ENCODE measurements around the gene BMP7.

BMP7 gene

DNA sequence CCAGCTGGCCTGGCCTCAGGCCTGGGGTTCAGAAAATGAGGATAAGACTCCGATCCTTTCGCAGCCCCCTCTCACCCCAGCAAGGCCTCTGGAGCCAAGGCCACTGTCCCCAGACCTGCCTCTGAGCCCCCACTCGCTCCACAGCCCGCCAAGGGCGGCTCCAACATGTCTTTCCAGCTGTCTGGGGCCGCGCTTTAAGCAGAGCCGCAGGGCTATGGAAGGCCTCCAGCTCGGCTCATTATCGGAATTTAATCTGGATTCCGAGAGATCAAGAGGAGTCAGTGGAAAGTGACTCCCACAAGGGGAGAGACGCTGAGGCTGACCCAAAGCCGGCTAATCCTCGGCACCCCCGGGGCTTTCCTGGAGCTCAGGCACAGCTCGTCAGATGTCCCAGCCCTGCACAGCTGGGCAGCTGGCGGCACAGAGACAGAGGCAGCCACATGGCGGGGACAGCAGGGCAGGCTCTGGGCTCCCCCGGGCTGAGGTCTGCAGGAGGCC, 41.8 kb downstream of the BMP7 start:
- no peak for DNase-seq

DNA sequence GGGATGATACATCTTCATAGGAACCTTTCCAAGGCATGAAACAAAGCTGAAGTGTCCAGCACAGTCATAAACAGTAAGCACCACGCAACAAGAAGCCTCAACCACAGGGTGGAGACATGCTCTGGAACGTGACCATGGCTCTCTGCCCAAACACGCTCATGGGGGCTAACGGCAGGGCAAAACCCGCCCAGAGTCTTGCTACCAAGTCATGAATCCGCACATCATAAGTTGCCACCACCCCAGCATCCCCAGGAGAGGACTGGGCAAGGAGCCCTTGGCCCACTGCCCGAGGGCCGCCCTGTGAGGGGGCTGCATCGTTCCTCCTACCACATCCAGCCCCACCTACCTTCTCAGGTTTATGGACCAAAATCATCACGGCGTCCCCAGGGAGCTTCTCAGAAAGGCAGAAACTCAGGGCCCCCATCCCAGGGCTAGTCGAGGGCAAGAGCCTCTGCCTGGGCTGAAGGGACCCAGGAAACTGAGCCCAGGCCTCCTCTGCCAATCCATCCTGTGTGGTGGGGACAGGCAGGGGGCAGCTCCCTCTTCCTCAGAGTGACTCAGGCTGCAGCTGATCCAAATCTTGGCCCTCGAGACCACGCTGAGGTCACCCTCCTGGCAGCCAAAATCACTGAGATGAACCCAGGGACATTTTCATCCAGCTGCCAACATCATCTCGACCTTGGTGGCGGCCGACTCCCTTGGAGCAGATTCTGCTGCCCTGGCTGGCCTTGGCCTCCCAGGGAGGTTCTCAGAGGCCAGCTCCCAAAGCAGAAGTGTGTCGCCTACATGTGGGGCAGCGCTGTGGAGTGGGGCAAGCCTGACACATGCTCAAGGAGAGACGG, 42.6 kb downstream of the BMP7 start:
- no peak for DNase-seq

DNA sequence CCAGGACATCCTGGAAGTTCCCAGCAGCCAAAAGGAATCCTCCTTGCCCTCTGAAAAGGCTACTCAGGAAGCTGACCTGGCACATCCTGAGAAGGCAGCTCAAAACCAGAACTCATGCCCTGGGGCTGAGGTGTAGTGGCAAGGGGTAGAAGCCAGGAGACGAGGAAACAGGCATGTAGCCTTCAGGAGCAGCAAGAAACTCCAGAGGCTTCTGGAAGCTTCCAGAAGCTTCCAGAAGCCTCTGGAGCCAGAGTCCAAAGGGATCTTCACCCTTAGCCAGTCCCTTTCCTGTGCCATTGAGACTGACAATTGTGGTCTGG, 43.9 kb downstream of the BMP7 start:
- peak in 1 of 3 experiments; percentile 5 for DNase-seq

DNA sequence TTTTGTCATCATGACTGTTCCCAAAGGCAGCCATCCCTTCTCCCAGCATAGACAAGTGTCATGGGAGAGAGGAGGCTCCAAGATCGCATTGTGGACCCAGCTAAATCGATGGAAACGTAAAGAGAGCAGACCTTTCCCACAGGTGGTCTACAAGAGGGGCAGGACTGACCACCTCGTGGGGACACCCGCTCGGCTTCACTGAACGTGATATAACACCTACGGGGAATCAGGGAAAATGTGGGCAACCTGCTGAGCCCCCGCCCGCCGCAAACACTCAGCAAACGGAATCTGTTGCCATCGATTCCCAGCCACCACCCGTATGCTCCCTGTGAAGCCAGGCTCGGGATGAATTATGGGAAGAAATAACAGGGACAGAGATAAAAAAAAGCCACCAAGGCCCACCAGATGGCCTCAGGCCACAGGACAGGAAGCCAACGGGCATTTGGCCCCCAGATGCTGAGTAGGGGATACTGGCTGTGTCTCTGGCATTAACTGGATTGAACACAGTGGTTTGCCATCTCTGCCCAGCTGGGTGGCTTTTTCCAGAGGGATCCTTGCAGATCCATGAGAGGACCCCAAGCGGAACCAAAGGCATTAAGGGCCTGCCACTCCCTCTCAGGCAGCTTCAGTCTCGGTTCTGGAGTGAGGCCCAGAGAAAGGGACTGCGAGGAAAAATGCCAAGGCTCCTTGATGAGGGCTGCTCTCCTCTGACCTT, 44.4 kb downstream of the BMP7 start:
- DNase-seq = no peak

DNA sequence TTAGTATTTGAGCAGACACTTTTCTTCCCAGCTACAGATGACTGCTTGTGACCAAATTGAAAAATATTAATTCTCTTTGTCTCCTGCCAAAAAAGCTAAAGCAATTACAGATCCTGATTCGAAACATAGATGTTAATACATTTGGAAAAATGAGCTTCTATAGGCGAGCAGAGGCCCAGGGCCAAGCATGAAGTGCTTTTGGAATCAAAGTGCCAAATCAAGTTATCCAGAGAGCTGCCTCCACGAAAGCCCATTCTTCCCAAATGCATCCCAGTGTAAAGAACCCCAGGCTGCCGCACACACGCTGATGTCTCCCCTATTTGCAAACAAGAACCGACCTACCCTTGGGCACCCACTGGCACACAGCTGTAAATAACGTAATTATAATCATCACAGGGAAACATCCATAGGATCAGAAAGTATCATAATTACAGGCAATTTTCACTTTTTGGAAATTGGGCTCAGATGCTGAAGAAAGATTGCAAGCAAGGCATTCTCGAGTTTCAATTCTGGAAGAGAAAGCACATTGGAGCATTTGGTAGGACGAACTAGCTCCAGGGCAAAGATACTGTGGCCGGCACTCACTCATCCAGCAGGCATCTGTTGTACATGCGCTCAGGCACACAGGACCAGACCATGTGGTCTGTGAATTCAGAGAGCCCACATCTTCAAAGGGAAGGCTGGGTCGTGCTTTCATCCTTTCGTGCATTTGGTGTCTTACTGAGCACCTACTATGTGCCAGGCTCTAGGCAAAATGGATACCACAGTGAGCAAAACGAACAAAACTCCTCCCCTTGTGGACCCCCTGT, 45.9 kb downstream of the BMP7 start:
- no peak for DNase-seq

DNA sequence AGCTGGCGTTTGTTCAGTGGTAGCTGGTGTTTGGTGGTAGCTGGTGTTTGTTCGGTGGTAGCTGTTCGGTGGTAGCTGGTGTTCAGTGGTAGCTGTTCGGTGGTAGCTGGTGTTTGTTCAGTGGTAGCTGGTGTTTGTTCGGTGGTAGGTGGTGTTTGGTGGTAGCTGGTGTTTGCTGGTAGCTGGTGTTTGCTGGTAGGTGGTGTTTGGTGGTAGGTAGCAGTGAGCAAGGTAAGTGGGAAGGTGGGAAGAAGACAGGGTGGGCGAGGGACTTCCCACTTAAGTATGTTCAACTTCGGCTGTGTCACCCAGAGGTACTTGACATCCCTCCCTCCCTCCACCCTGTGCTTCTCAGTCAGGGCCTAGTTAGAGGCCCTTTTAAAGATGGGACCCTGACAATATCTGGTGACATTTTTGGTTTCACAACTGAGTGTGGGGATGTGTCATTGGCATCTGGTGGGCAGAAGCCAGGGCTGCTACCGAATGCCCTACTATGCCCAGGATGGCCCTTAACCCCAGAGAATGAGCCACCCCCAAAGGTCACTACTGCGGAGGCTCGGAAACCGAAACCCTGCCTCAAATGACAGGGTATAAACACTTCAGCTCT, 47.3 kb downstream of the BMP7 start:
- DNase-seq = no peak

DNA sequence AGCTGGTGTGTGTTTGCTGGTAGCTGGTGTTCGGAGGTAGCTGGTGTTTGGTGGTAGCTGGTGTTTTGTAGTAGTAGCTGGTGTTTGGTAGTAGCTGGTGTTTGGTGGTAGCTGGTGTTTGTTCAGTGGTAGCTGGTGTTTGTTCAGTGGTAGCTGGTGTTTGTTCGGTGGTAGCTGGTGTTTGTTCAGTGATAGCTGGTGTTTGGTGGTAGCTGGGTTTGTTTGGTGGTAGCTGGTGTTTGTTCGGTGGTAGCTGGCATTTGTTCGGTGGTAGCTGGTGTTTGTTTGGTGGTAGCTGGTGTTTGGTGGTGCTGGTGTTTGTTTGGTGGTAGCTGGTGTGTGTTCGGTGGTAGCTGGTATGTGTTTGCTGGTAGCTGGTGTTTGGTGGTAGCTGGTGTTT, 48.0 kb downstream of the BMP7 start:
- DNase-seq = no peak

DNA sequence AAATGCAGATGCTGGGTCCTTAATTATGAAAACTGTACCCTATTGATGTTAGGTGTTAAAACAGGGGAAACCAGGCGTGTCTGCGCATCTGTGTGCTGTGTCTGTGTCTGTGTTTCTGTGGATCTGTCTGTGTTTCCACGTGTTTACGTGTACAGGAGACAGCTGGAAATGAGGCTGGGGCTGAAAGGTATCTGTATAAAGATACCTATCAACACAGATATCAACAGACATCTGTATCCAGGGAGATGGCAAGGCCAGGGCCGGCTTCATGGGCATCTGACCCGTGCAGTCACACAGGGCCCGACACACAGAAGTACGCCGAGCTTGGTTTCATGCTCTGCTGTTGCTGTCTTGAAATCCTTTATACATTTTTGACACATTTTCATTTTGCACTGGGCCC, 48.6 kb downstream of the BMP7 start:
- no peak for DNase-seq

DNA sequence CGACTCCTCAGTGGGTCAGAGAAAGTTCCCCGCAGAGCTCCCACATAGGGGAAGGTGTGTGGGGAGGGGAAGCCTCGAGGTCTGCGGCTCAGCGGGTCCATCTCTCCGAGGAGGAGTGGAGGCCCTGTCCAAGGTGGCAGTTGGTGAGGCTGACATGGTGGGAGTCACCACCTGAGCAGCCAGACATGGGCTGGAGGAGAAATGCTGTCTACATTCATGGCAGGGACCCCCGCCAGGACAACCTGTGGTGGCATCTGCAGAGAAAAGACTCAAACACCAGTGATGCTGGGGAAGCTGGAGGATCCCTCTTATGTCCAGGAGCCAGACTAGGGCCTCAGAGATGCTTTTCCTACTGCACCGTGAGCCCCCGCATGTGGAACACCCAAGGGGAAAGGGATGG, 49.8 kb downstream of the BMP7 start:
- no peak for DNase-seq

DNA sequence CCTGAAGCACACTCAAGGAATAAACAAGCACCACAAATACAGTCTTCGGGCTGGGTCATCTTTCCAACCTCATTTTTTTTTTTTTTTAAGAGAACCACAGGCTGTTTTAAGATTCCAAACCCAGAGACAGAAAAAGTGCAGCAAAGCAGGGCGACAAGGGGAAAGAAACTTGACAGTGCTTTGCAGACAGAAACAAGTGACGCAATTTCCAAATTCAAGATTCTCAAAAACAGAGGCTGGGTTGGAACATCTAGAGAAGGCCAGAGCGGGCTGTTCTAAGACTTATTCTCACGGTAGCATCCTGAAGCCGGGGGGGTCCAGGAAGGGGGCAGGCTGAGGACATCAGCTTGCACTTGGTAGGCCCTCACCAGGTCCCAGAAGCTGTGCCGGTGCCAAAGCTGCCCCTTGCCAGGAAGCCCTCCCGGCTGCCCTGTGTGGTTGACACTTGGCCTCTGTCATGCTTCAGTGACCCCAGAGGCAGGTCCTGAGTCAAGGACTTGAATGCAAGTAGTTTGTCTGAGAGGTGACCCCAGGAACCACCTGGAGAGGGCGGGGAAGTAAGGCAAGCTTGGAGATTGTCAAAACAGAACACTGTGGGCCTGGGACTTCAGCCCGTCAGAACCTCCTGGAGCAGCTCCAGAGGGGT, 50.5 kb downstream of the BMP7 start:
- no peak for DNase-seq

DNA sequence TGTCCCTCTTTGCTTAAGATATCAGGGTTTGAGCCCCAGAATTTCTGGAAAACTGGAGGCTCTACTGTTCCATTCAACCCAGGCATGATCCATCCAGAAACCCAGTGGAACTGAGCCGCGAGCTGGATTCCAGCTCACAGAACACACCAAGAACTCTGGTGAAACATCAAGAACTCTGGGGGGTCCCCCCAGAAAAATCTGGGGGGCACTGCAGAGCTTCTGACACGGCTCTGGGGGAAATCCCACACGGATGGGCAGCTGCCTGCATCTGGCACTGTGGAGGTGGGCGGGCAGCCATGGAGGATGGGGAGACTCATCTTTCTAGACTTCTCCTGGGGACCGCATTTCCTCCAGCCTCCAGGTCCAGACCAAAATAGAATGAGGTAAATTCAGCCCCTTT, 51.0 kb downstream of the BMP7 start:
- DNase-seq = no peak

DNA sequence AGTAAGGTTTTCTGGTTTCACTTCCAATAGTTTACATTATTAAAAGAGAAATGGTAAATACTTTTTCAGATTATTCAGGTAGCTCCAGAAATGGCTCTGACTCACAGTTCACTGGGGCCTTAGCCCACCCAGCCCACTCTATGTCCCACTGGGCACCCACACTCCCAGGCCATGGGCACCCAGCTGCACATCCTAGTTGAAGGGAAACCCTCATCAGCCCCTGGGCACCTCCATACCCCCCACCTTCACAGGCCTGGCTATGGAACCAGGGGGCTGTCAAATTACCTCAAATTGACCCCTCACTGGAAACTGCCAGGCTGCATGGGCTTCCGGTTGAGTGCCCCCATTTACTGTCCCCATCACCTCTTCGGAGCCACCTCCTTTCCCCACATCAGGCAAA, 51.5 kb downstream of the BMP7 start:
- DNase-seq = no peak

DNA sequence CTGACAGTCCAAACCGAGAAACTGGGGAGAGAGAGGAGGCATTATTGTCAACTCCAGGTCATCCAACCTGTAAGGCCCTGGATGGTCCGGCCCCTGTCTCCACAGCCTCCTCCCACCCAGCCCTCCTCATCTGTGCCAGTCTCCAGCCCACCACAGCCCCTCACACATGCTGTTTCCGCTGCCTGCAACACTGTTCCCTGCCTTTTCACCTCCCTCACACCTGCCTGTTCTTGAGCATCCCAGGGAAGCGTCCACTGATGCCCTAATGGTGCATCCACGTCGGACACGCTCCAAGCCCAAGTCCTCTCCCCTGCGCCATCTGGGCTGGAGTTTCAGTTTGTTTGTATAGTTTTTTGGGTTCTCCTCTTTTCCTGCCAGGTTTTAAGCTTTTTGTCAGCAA, 52.0 kb downstream of the BMP7 start:
- no peak for DNase-seq

DNA sequence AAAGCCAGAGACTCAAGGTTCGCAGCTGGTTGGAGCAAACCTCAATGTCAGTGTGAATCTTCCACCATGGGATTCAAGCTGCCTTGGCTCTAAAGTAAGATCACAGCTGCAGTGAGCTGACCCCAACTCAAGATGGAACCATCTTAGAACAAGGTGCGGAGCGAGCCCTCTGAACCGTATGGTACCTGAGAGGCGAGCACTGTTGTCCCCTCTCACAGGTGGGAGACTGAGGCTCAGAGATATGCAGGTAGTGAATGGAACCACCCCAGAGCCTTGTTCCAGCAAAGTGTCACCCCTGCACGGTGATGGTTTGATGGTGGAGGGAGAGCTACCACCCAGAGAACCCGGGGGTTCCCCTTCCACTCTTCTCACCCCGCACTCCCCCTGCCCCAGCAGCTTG, 52.5 kb downstream of the BMP7 start:
- no peak for DNase-seq

DNA sequence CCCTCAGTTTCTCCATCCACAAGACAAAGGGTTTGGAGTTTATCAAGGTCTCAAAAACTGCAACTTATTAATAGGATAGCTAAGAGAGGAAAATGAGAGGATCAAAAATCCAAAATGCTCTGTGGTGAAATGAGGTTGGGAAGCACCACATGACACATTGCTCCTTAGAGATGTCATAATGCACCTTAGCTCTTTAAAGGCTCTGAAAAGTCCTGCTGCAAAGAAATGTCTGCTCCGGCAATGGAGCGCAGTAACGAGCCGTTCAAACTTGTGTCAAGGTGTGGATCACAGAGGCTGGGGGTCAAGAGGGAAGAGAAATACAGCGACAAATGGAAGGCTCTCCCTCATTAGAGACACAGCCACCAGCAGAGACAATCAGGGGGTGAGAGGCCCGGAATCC, 53.1 kb downstream of the BMP7 start:
- no peak for DNase-seq

DNA sequence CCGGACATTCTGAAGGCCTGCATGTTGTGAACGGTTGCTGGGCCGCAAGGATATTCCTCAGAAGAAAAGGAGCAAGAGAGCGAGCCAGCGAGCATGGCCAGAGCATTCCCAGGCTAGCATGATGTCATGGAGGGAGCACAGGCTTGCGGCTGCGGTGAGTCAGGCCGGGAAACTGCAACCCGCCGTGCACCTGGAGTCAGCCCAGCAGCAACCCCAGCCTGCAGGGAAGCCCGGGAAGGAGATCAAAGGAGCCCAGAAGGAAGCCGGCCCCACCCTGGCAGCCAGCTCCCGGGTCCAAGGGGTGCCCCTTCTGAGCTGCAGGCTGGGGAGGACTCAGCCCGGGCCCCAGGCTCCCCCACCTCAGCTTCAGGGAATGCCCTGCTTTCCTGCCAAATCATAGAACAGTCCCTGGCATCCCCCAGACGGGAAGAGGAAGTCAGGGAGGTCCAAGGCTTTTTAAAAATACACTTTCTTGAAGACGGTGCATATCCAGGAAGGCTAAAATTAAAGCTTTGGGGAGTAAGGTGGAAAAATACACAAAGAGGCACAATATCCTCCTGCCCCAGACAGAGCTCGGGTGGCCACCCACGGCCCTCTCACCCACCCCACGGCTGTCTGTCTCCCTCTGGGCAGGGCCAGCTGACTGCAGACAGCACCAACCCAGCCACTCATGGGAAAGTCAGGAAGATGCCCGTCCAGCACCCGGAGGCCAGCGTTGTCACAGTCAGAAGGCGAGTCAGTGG, 53.7 kb downstream of the BMP7 start:
- peak in 2 of 3 experiments; percentile 69 to 80 for DNase-seq

DNA sequence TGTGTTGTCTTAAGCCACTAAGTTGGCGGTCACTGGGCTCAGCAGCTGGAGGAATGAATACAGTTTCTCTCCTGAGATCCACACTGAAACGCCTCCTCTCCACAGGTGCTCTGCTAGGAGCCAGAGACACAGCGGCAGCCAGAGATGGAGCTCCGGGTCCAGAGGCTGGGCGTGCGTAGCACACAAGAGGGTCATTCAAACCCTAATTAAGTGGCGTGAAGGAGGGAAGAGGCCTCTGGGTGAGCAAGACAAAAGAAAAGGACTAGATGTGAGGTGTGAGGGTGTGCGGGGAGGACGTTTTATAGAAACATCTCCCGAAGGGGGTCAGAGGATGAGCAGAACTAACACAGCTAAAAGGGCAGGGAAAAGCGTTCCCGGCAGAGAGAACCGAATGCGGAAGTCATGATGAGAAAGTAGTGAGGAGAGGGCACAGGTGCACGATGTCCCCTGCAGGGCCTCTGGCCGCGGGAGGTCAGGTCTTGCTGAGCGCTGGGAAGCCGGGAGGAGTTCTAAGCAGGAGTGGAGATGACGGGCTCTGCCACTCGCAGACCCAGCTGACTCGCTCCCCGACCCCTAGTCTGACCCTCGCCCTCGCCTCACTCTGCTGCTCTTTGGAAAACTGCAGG, 54.4 kb downstream of the BMP7 start:
- peak; percentile 57 to 88 (median 70) for DNase-seq

DNA sequence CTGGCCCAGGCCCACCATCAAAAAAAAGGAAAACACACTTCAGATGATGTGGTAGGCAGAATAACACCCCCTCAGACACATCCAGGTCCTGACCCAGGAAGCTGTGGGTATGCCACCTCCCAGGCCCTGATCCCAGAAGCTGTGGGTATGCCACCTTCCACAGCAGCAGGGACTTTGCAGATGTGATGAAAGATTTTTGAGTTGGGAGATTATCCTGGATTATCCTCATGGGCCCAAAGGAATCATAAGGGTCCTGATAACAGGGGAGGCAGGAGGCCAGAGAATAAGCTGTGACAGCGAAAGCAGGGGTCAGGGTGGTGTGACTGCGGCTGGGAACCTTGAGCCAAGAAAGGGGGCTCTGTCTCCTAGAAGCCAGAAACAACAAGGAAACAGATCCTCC, 55.0 kb downstream of the BMP7 start:
- DNase-seq = no peak

DNA sequence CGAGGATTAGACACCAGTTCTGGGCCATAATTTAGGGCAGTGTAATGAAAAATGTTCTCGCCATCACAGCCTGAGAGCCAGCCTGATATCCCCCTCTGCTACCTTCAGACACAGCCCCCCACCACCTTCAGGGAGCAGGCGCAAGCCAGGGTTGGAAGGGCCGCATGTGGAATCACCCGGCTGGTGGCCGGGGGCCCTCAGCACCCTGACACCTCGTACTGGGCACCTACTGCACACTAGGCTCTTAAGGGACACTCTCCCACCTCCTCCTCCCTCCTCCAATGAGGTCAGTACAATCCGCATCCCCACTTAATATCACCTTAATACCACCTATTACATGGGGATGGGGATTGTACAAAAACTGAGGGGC, 55.5 kb downstream of the BMP7 start:
- DNase-seq = no peak

DNA sequence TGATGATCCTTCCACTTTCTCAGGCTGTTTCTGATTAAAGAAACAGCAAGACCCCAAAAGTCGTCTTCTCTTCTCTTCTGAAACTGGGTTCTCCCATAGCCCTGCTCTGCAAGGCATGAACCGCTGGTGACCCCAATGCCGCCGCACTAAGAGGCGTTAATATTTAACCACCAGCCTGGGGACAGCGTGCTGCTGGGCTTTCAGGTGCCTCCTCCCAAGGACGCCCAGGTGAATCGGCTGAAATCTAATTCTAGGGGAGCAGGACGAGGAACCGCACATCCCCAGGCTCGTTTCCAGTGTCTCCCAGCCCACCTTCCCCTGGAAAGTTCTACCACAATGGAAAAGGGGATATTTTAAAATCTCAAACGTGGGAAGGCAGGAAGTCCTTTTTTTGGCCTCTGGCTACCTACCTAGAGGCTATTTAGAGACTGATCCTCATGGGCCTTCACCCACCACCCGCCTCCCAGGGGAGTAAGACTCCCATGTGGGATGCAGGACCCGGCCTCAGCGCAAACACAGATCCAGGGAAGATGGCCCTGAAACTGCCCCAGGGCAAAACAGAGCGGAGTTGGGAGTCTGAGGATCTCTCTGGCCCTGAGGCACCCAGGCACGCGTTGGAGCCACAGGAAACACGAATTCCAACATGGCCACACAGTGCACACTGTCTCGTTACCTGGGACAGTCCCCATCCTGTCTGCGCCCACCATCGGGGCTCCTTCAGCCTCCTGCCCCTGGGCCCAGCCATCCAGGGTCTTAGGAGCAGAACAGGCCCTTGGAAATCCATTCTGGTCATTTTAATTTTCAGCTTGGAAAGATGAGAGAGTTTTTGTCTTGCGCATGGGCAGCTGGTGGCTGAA, 56.2 kb downstream of the BMP7 start:
- no peak for DNase-seq

DNA sequence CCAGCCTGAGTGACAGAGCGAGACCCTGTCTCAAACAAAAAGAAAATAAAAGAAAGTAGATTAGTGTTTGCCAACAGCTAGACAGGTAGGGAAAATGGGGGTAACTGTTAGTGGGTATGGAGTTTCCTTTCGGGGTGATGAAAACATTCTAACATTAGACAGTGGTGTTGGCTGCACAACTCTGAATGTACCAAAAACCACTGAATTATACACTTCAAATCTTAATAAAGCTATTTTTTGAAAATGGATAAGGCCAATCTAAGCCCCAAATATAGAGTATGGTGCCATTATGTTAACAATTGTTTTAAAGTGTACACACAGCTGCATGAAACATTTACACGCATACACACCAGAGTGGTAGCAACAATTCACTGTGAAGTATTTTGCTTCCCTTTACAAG, 57.0 kb downstream of the BMP7 start:
- DNase-seq = no peak

Data from NCI-H1417 (cell line).